Activated CD8-positive, alpha-beta memory T cell treated with anti-CD3 and anti-CD28 coated beads for 36 hours (primary cell): Measurements from ENCODE around the gene KREMEN1. TPM values are rescaled to one million over a fixed set of nuclear protein-coding genes. Genes with fewer than 3 reads are reported as not detected.

Source experiments
- total RNA-seq, 2 experiments: library from RNA; stranded (reverse); gene quantifications; one replicate each; pipeline ENCODE4 v1.2.3, GENCODE V29; 2021

The KREMEN1 gene
- total RNA-seq, 2 experiments from 2014 or later = 0.13 to 0.15 TPM

Other genes with a start within 250 kb of the KREMEN1 start
- gene ZNRF3, start 189.5 kb upstream of the KREMEN1 start, total RNA-seq = 1 to 10 TPM; 1.5 TPM
- gene C22orf31, start 11.2 kb upstream of the KREMEN1 start, total RNA-seq = not detected
- not detected for gene EMID1, start 132.9 kb downstream of the KREMEN1 start, total RNA-seq
- 10 to 100 TPM; 39.6 to 40.0 TPM for gene RHBDD3, start 194.9 kb downstream of the KREMEN1 start, total RNA-seq
- 100 to 1,000 TPM; 321 to 329 TPM for gene EWSR1, start 195.2 kb downstream of the KREMEN1 start, total RNA-seq
- gene GAS2L1, start 233.6 kb downstream of the KREMEN1 start, total RNA-seq = under 1 TPM; 0.46 to 0.78 TPM
- gene RASL10A, start 242.7 kb downstream of the KREMEN1 start, total RNA-seq = under 1 TPM in 1 of 2 experiments, not detected in 1; 0.78 TPM